ENCODE results near the gene RNF183.

DNA sequence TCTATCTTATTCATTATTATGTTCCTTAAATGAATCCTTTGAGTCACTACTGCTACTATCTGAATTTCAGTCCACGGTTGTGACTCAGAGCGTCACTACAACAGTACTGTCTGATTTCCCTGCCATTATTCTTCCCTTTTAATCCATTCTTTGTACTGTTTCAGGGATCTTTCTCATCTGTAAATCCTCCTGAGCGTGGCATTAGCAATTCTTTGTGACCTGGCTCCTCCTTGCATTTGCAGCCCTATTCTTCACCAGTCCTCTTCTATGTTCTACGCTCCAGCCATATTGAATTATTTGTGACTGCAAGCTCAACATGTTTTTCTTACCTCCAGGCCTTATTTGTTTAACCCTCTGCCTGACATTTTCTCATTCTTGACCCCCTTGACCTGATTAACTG, 21.8 kb downstream of the RNF183 start:
- TF ChIP-seq, protein P1, sequence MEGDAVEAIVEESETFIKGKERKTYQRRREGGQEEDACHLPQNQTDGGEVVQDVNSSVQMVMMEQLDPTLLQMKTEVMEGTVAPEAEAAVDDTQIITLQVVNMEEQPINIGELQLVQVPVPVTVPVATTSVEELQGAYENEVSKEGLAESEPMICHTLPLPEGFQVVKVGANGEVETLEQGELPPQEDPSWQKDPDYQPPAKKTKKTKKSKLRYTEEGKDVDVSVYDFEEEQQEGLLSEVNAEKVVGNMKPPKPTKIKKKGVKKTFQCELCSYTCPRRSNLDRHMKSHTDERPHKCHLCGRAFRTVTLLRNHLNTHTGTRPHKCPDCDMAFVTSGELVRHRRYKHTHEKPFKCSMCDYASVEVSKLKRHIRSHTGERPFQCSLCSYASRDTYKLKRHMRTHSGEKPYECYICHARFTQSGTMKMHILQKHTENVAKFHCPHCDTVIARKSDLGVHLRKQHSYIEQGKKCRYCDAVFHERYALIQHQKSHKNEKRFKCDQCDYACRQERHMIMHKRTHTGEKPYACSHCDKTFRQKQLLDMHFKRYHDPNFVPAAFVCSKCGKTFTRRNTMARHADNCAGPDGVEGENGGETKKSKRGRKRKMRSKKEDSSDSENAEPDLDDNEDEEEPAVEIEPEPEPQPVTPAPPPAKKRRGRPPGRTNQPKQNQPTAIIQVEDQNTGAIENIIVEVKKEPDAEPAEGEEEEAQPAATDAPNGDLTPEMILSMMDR (IDR thresholded peaks at IDR 0.05 in 8 of 11, conservative IDR thresholded peaks at IDR 0.05 in 3 of 11), result no peak
- TF ChIP-seq POLR2A (IDR thresholded peaks at IDR 0.05), result no peak

Measured in spleen (tissue), 7 donors.